ENCODE measurements around the gene LSG1. TPM values are rescaled to one million over a fixed set of nuclear protein-coding genes. Genes with fewer than 3 reads are reported as not detected.
"Not testable (repeated sequence)": the region's sequence is repeated elsewhere in the genome, so short reads cannot be mapped to it uniquely, and the experiment has no call there.

LSG1 gene
- total and polyA plus RNA-seq, 2 experiments from 2014 or later, result 26.9 to 36.5 TPM

GRCh38 chr3:194607592-194608389 lies 64.2 kb downstream of the LSG1 start:
- Histone ChIP-seq H3K27ac (no peak overlapping the region), H2AFZ (no peak overlapping the region), H3F3A (ENCODE audit: insufficient read depth) (no peaks in the 10 kb centered on the region), H3K4me2 (ENCODE audit: unreplicated experiment) (no peak overlapping the region), H4K20me1 (ENCODE audit: insufficient read depth) (no peaks in the 10 kb centered on the region), H3K79me2 (ENCODE audit: insufficient read depth) (no peaks in the 10 kb centered on the region), H3K36me3 (ENCODE audit: low read depth) (no peaks in the 10 kb centered on the region), H3K9me2 (ENCODE audit: insufficient read depth) (no peaks in the 10 kb centered on the region), H3K27me3 (replicated peaks; ENCODE audit: insufficient read depth) (no peaks in the 10 kb centered on the region), H3K9me3 (ENCODE audit: low read depth) (no peaks in the 10 kb centered on the region), H3K9ac (no peak overlapping the region), H3K4me1 (ENCODE audit: insufficient read depth) (no peaks in the 10 kb centered on the region), H3K4me3 (no peak overlapping the region)
- DNase-seq, result no peak
- in situ Hi-C loops (cut with MboI), result no loop called here
- no peak for TF ChIP-seq EZH2phosphoT487 (IDR thresholded peaks at IDR 0.05; ENCODE audit: insufficient read depth, low read depth)
- no peak for TF ChIP-seq EZH2 (IDR thresholded peaks at IDR 0.05; ENCODE audit: insufficient read depth, poor library complexity, severe bottlenecking)
- WGBS, 2 experiments (ENCODE audit: low coverage in 1 of 2, low lambda C conversion rate in 2 of 2, missing lambda C conversion rate in 2 of 2), result 94% methylated on average over 9 to 10 of the region's 10 CpGs

GRCh38 chr3:194606941-194607340 lies 65.0 kb downstream of the LSG1 start:
- Histone ChIP-seq H3K4me2 (ENCODE audit: unreplicated experiment) (no peak overlapping the region), H3K27ac (no peak overlapping the region), H3K4me3 (no peak overlapping the region), H3K9me2 (ENCODE audit: insufficient read depth) (no peaks in the 10 kb centered on the region), H3K36me3 (ENCODE audit: low read depth) (no peaks in the 10 kb centered on the region), H3K4me1 (ENCODE audit: insufficient read depth) (no peaks in the 10 kb centered on the region), H3K27me3 (replicated peaks; ENCODE audit: insufficient read depth) (no peaks in the 10 kb centered on the region), H3K9me3 (ENCODE audit: low read depth) (no peaks in the 10 kb centered on the region), H4K20me1 (ENCODE audit: insufficient read depth) (no peaks in the 10 kb centered on the region), H3K79me2 (ENCODE audit: insufficient read depth) (no peaks in the 10 kb centered on the region), H3F3A (ENCODE audit: insufficient read depth) (no peaks in the 10 kb centered on the region), H3K9ac (no peak overlapping the region), H2AFZ (no peak overlapping the region)
- in situ Hi-C loops (cut with MboI), result no loop called here
- no peak for DNase-seq
- WGBS, 2 experiments (ENCODE audit: low coverage in 1 of 2, low lambda C conversion rate in 2 of 2, missing lambda C conversion rate in 2 of 2), result 86 to 87% methylated on average over 3 of the region's 3 CpGs
- TF ChIP-seq EZH2phosphoT487 (IDR thresholded peaks at IDR 0.05; ENCODE audit: insufficient read depth, low read depth) (no peak), EZH2 (IDR thresholded peaks at IDR 0.05; ENCODE audit: insufficient read depth, poor library complexity, severe bottlenecking) (no peak)

GRCh38 chr3:194606163-194606562 lies 65.8 kb downstream of the LSG1 start:
- TF ChIP-seq EZH2phosphoT487 (IDR thresholded peaks at IDR 0.05; ENCODE audit: insufficient read depth, low read depth) (no peak), EZH2 (IDR thresholded peaks at IDR 0.05; ENCODE audit: insufficient read depth, poor library complexity, severe bottlenecking) (no peak)
- no peaks in the 10 kb centered on the region for H3K4me1 ChIP-seq (ENCODE audit: insufficient read depth)
- no peaks in the 10 kb centered on the region for H4K20me1 ChIP-seq (ENCODE audit: insufficient read depth)
- no peaks in the 10 kb centered on the region for H3F3A ChIP-seq (ENCODE audit: insufficient read depth)
- no peaks in the 10 kb centered on the region for H3K9me3 ChIP-seq (ENCODE audit: low read depth)
- H3K27ac ChIP-seq, result no peak overlapping the region
- no peaks in the 10 kb centered on the region for H3K27me3 ChIP-seq (replicated peaks; ENCODE audit: insufficient read depth)
- no peak overlapping the region for H3K4me3 ChIP-seq
- H3K79me2 ChIP-seq (ENCODE audit: insufficient read depth), result no peaks in the 10 kb centered on the region
- no peak overlapping the region for H3K4me2 ChIP-seq (ENCODE audit: unreplicated experiment)
- no peak overlapping the region for H3K9ac ChIP-seq
- in situ Hi-C loops (cut with MboI), result no loop called here
- no peaks in the 10 kb centered on the region for H3K36me3 ChIP-seq (ENCODE audit: low read depth)
- WGBS, 2 experiments (ENCODE audit: low coverage in 1 of 2, low lambda C conversion rate in 2 of 2, missing lambda C conversion rate in 2 of 2), result 92 to 98% methylated on average over 7 of the region's 8 CpGs
- H2AFZ ChIP-seq, result no peak overlapping the region
- H3K9me2 ChIP-seq (ENCODE audit: insufficient read depth), result no peaks in the 10 kb centered on the region
- DNase-seq, result no peak

GRCh38 chr3:194605314-194605713 lies 66.7 kb downstream of the LSG1 start:
- H3K27ac ChIP-seq; H3K4me1 ChIP-seq (ENCODE audit: insufficient read depth); in situ Hi-C loops (cut with MboI); H3K9me2 ChIP-seq (ENCODE audit: insufficient read depth); H3K36me3 ChIP-seq (ENCODE audit: low read depth); H3K4me3 ChIP-seq; H3K9me3 ChIP-seq (ENCODE audit: low read depth); H3K27me3 ChIP-seq (replicated peaks; ENCODE audit: insufficient read depth); H4K20me1 ChIP-seq (ENCODE audit: insufficient read depth); H2AFZ ChIP-seq; H3K9ac ChIP-seq; DNase-seq; H3K79me2 ChIP-seq (ENCODE audit: insufficient read depth); H3F3A ChIP-seq (ENCODE audit: insufficient read depth); H3K4me2 ChIP-seq (ENCODE audit: unreplicated experiment): not testable (repeated sequence)
- WGBS, 2 experiments (ENCODE audit: low coverage in 1 of 2, low lambda C conversion rate in 2 of 2, missing lambda C conversion rate in 2 of 2), result 76 to 79% methylated on average over 7 of the region's 7 CpGs

Data from GM23248 (cell line).